HepG2 (cell line): ENCODE measurements around the gene UBE2QL1. TPM values are rescaled to one million over a fixed set of nuclear protein-coding genes. Genes with fewer than 3 reads are reported as not detected.

Source experiments
- ATAC-seq: fragments of 200-7000 bp; cut with Tn5 transposase; 3 replicates; pipeline ENCODE4 v1.9.1; 2020; ENCODE audit warnings: mild to moderate bottlenecking, moderate library complexity
- BruUV-seq: library from RNA; stranded (reverse); fragments of 400-500 nt; replicated peaks from 2 replicates; lab custom pipeline; 2021; lab: Mats Ljungman, UMichigan
- CTCF ChIA-PET: fragments of 300-600 bp; formaldehyde crosslinking; extraction: SDS; loops from one replicate; lab custom pipeline; 2021; ENCODE audit warnings: low total read pairs, inconsistent platforms, low intra/inter-chr PET ratio; lab: Yijun Ruan, JAX
- POLR2A ChIA-PET: fragments of 350-600 bp; sonication (Branson Sonifier 250); formaldehyde crosslinking; loops from one replicate; lab custom pipeline; 2020; ENCODE audit warnings: antibody characterized with exemption, inconsistent platforms; lab: Yijun Ruan, JAX
- DNase-seq: peaks from one replicate; pipeline ENCODE4 v3.0.0-alpha.2; 2015; ENCODE audit warnings: low spot score
- FAIRE-seq: peaks from 3 replicates; lab custom pipeline; 2011; peaks lifted over from hg19 to GRCh38; lab: Jason Lieb, UNC
- H2AFZ ChIP-seq: one replicate; pipeline ENCODE4 v1.6.1; 2011; ENCODE audit warnings: low read length, inconsistent platforms
- H3K27ac ChIP-seq: fragments of 300-600 bp; 3 replicates; pipeline ENCODE4 v1.8.0; 2011; ENCODE audit warnings: mixed run types, mild to moderate bottlenecking, mixed read lengths, low read length, inconsistent platforms; ENCODE audit not compliant: insufficient read depth; ENCODE audit errors: extremely low read length
- H3K27me3 ChIP-seq, 2 experiments: fragments of 200-600 bp in 1 of 2; 2 replicates in 1 of 2; 3 replicates in 1 of 2; pipeline versions ENCODE4 v1.6.0 to v1.8.0; 2011; ENCODE audit warnings: low read length in 2 of 2, mild to moderate bottlenecking in 2 of 2, moderate library complexity in 2 of 2, inconsistent platforms in 1 of 2; ENCODE audit not compliant: insufficient read depth in 2 of 2, control insufficient read depth in 1 of 2
- H3K36me3 ChIP-seq, 2 experiments: fragments of 200-600 bp in 1 of 2; replicated peaks in 1 of 2; 2 replicates in 1 of 2; 3 replicates in 1 of 2; pipeline versions ENCODE4 v1.5.1 to v1.8.0; 2011; ENCODE audit warnings: low read length in 2 of 2, inconsistent platforms in 1 of 2; ENCODE audit not compliant: insufficient read depth in 2 of 2, control insufficient read depth in 1 of 2
- H3K4me1 ChIP-seq: 2 replicates; pipeline ENCODE4 v1.5.1; 2012; ENCODE audit warnings: low read length, inconsistent platforms; ENCODE audit not compliant: insufficient read depth
- H3K4me2 ChIP-seq: 2 replicates; pipeline ENCODE4 v1.6.0; 2011; ENCODE audit warnings: low read depth, low read length, inconsistent platforms
- H3K4me3 ChIP-seq, 3 experiments: fragments of 200-600 bp in 1 of 3; sonication (generic), shearing (Covaris generic) in 1 of 3; replicated peaks in 1 of 3; 2 replicates each; pipeline ENCODE4 v1.5.1; 2011 to 2016; ENCODE audit warnings: low read length in 3 of 3, inconsistent platforms in 2 of 3, low read depth in 2 of 3, mild to moderate bottlenecking in 2 of 3, control low read depth in 1 of 3, mixed read lengths in 1 of 3; ENCODE audit not compliant: insufficient read depth in 1 of 3
- H3K79me2 ChIP-seq: one replicate; pipeline ENCODE4 v1.6.1; 2011; ENCODE audit warnings: low read length, inconsistent platforms; ENCODE audit not compliant: insufficient read depth
- H3K9ac ChIP-seq: 2 replicates; pipeline ENCODE4 v1.6.0; 2011; ENCODE audit warnings: mild to moderate bottlenecking, low read depth, low read length, inconsistent platforms; ENCODE audit not compliant: insufficient read depth
- H3K9me3 ChIP-seq: 2 replicates; pipeline ENCODE4 v1.5.1; 2012; ENCODE audit warnings: mild to moderate bottlenecking, low read length
- H4K20me1 ChIP-seq: 2 replicates; pipeline ENCODE4 v1.6.0; 2011; ENCODE audit warnings: inconsistent platforms, mild to moderate bottlenecking, low read length, moderate library complexity; ENCODE audit not compliant: insufficient read depth
- HIVEP1 ChIP-seq: sonication (generic); formaldehyde crosslinking; IDR thresholded peaks from 2 replicates; pipeline ENCODE4 v1.4.0; 2020; ENCODE audit warnings: mild to moderate bottlenecking, missing genetic modification reagents
- SMARCE1 ChIP-seq: fragments of 450-650 bp; IDR thresholded peaks from 2 replicates; pipeline ENCODE4 v1.6.1; 2017; ENCODE audit warnings: borderline replicate concordance
- TCF7 ChIP-seq: sonication (generic); IDR thresholded peaks from 2 replicates; pipeline ENCODE4 v1.6.1; 2016; ENCODE audit warnings: antibody characterized with exemption, low read depth
- THAP7 ChIP-seq: sonication (generic); formaldehyde crosslinking; IDR thresholded peaks from 2 replicates; pipeline ENCODE4 v1.8.1; 2023; ENCODE audit warnings: mild to moderate bottlenecking, missing genetic modification reagents
- THRA ChIP-seq: sonication (generic); formaldehyde crosslinking; IDR thresholded peaks from 2 replicates; pipeline ENCODE4 v1.4.0; 2020; ENCODE audit warnings: missing genetic modification reagents, borderline replicate concordance
- ZNF224 ChIP-seq: sonication (generic); formaldehyde crosslinking; IDR thresholded peaks from 2 replicates; pipeline ENCODE4 v1.5.0; 2020; ENCODE audit warnings: mild to moderate bottlenecking, missing genetic modification reagents
- ZNF253 ChIP-seq: sonication (generic); formaldehyde crosslinking; IDR thresholded peaks from 2 replicates; pipeline ENCODE4 v1.8.0; 2022; ENCODE audit warnings: mild to moderate bottlenecking, missing genetic modification reagents, borderline replicate concordance
- ZNF451 ChIP-seq: sonication (generic); formaldehyde crosslinking; IDR thresholded peaks from 2 replicates; pipeline ENCODE4 v1.5.0; 2020; ENCODE audit warnings: mild to moderate bottlenecking, missing genetic modification reagents
- ZNF501 ChIP-seq: sonication (generic); formaldehyde crosslinking; IDR thresholded peaks from 2 replicates; pipeline ENCODE4 v1.5.1; 2020; ENCODE audit warnings: mild to moderate bottlenecking, moderate library complexity, missing genetic modification reagents
- ZNF788 ChIP-seq: sonication (generic); formaldehyde crosslinking; IDR thresholded peaks from 2 replicates; pipeline ENCODE4 v1.5.0; 2020; ENCODE audit warnings: mild to moderate bottlenecking, missing genetic modification reagents, borderline replicate concordance
- WGBS: methylation state at CpG from one replicate; pipeline ENCODE4 v1.1.6; 2017; ENCODE audit warnings: low lambda C conversion rate; 5-methylcytosine and 5-hydroxymethylcytosine counted together
- in situ Hi-C: cut with HindIII; loops from 2 replicates; pipeline ENCODE4 v1.10.0; 2017; ENCODE audit warnings: low pct_unique_long_range_greater_than_20kb; ENCODE audit not compliant: extremely low pct_ligation_motif_present
- intact Hi-C: fragments of 100-400 bp; cut with micrococcal nuclease; formaldehyde crosslinking; loops from one replicate; pipeline ENCODE4 v1.10.0; 2022; ENCODE audit not compliant: unreplicated experiment
- polyA plus RNA-seq, 8 experiments: library from polyadenylated mRNA; depleted of rRNA in 3 of 8; stranded (reverse) in 7 of 8; unstranded in 1 of 8; fragments of >200 nt; fragmentation: Illumina TruSeq in 4 of 8; extraction: Trizol in 4 of 8; gene quantifications; 2 replicates each; pipeline versions ENCODE4 v1.2.1 to v1.2.3, GENCODE V29; 2011 to 2016; ENCODE audit warnings: low read depth in 4 of 8, missing spikeins in 1 of 8, mixed read lengths in 1 of 8; ENCODE audit not compliant: insufficient read depth in 1 of 8
- total RNA-seq, 5 experiments: library from RNA; depleted of rRNA; stranded (reverse); fragments of >200 nt; fragmentation: Illumina TruSeq; extraction: Trizol; gene quantifications; 2 replicates each; pipeline ENCODE4 v1.2.3, GENCODE V29; 2016; ENCODE audit warnings: low read depth in 1 of 5
- TF ChIP-seq, protein P1 (sequence below): sonication (generic); formaldehyde crosslinking; IDR thresholded peaks from 2 replicates; pipeline ENCODE4 v1.8.0; 2022; ENCODE audit warnings: mild to moderate bottlenecking, missing genetic modification reagents, moderate library complexity
- TF ChIP-seq, protein P2 (sequence below): sonication (generic); formaldehyde crosslinking; IDR thresholded peaks from 2 replicates; pipeline ENCODE4 v1.4.0; 2020; ENCODE audit warnings: missing genetic modification reagents
- TF ChIP-seq, protein P3 (sequence below): conservative IDR thresholded peaks from 2 replicates; pipeline ENCODE4 v1.6.1; 2018; ENCODE audit warnings: missing genetic modification reagents

Gene UBE2QL1
- total and polyA plus RNA-seq, 2 of the 13 experiments (the other 11 are each of a cell fraction or from before 2014, with no cell fraction given) = not detected

DNA sequence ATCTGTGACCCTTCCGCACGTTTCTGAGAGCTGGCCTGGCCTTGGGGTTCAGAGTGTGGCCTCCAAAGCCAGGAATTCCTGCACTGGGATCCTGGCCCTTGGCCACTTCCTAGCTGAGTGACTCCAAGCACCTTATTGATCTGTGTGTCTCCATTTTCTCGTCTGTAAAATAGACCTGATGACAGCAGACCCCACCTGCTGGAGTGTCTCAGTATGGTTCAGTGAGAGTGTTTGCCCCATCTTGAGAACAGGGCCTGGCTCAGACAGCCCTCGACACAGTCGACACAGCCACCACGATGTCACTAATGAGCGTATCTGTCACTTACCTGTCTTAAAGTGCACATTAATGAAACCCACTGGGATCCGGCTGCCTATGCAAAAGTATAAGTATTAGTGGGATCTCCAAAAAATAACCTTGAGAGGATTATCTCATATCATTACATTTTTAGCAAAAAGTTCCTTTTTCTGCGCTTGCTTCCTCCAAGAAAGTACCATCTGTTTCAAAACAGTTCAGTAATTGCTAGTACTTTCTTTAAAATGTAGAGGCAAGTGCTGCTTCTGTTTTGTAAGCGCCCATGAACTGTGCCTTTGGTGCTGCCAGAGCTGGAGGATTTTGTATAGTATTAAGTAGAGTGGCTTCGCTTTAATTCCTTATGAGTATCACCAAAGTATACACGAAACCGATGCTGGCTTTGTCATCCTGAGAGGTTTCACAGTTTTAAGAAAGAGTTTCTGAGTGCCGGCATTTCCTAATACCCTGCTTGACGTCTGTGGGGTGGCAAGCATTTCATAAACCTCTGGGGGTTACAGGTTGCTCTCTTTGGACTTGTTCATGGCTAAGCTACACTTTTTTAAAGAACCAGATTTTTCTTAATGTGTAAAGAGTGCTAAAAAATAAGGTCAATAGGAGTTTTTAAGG lies 31.7 kb downstream of the UBE2QL1 start:
- FAIRE-seq = no peak
- Histone ChIP-seq H4K20me1 (no peaks in the 10 kb centered on the region), H3K9me3 (no peaks in the 10 kb centered on the region), H3K4me3 (no peak overlapping the region), H3K27ac (no peak overlapping the region), H2AFZ (no peak overlapping the region), H3K9ac (no peak overlapping the region), H3K36me3 (no peaks in the 10 kb centered on the region), H3K27me3 (peaks cover 0 to 8% of the 10 kb centered on the region in 2 experiments; a peak in 4 of 5 replicates), H3K4me2 (no peak overlapping the region), H3K79me2 (no peaks in the 10 kb centered on the region)
- peak; percentile 67 for ATAC-seq
- DNase-seq = no peak
- no TSS peak for BruUV-seq
- POLR2A ChIA-PET = no interaction called here
- no peak for TF ChIP-seq ZNF501 (CRISPR knock-in tag)
- TF ChIP-seq ZNF788 (CRISPR knock-in tag) = no peak
- TF ChIP-seq, protein P1, sequence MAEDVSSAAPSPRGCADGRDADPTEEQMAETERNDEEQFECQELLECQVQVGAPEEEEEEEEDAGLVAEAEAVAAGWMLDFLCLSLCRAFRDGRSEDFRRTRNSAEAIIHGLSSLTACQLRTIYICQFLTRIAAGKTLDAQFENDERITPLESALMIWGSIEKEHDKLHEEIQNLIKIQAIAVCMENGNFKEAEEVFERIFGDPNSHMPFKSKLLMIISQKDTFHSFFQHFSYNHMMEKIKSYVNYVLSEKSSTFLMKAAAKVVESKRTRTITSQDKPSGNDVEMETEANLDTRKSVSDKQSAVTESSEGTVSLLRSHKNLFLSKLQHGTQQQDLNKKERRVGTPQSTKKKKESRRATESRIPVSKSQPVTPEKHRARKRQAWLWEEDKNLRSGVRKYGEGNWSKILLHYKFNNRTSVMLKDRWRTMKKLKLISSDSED (CRISPR knock-in tag) = no peak
- TF ChIP-seq SMARCE1 = no peak
- TF ChIP-seq THRA (CRISPR knock-in tag) = no peak
- TF ChIP-seq, protein P2, sequence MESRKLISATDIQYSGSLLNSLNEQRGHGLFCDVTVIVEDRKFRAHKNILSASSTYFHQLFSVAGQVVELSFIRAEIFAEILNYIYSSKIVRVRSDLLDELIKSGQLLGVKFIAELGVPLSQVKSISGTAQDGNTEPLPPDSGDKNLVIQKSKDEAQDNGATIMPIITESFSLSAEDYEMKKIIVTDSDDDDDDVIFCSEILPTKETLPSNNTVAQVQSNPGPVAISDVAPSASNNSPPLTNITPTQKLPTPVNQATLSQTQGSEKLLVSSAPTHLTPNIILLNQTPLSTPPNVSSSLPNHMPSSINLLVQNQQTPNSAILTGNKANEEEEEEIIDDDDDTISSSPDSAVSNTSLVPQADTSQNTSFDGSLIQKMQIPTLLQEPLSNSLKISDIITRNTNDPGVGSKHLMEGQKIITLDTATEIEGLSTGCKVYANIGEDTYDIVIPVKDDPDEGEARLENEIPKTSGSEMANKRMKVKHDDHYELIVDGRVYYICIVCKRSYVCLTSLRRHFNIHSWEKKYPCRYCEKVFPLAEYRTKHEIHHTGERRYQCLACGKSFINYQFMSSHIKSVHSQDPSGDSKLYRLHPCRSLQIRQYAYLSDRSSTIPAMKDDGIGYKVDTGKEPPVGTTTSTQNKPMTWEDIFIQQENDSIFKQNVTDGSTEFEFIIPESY (CRISPR knock-in tag) = no peak
- TF ChIP-seq ZNF451 (CRISPR knock-in tag) = no peak
- TF ChIP-seq TCF7 = no peak
- TF ChIP-seq HIVEP1 = no peak
- TF ChIP-seq ZNF224 = no peak
- TF ChIP-seq, protein P3, sequence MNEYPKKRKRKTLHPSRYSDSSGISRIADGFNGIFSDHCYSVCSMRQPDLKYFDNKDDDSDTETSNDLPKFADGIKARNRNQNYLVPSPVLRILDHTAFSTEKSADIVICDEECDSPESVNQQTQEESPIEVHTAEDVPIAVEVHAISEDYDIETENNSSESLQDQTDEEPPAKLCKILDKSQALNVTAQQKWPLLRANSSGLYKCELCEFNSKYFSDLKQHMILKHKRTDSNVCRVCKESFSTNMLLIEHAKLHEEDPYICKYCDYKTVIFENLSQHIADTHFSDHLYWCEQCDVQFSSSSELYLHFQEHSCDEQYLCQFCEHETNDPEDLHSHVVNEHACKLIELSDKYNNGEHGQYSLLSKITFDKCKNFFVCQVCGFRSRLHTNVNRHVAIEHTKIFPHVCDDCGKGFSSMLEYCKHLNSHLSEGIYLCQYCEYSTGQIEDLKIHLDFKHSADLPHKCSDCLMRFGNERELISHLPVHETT = no peak
- TF ChIP-seq THAP7 (CRISPR knock-in tag) = no peak
- no peak for TF ChIP-seq ZNF253 (CRISPR knock-in tag)
- TF ChIP-seq, all 625 proteins: peak for 0
- CTCF ChIA-PET = no interaction called here
- WGBS = 44% methylated on average over 14 of the region's 15 CpGs
- no peaks in the 10 kb centered on the region for H3K4me1 ChIP-seq
- in situ Hi-C loops (no loop called here), intact Hi-C loops (no loop called here)
